ENCODE results near the gene RAPGEF5. TPM values are rescaled to one million over a fixed set of nuclear protein-coding genes. Genes with fewer than 3 reads are reported as not detected.

The RAPGEF5 gene
- total RNA-seq, 1 experiment from 2014 or later, result 13.3 TPM

- H4K5ac ChIP-seq (ENCODE audit: insufficient read length, low read depth, low read length), result no peak overlapping the region
- DNase-seq, result no peak
- no peak overlapping the region for H3K27ac ChIP-seq (ENCODE audit: insufficient read length, low read depth, low read length)
- H2BK15ac ChIP-seq (ENCODE audit: low read depth, low read length), result no peak overlapping the region
- H3K4ac ChIP-seq (ENCODE audit: low read depth, low read length), result no peak overlapping the region
- no peak for TF ChIP-seq CTCF (conservative IDR thresholded peaks at IDR 0.05)
- no peak overlapping the region for H3T11ph ChIP-seq (ENCODE audit: low read length)
- H3K79me1 ChIP-seq (ENCODE audit: insufficient read depth, low read depth, low read length, poor library complexity, severe bottlenecking), result no peaks in the 10 kb centered on the region
- no peak overlapping the region for H3K14ac ChIP-seq (ENCODE audit: insufficient read depth, low read length)
- H3K27me3 ChIP-seq (ENCODE audit: insufficient read depth, low read length), result no peaks in the 10 kb centered on the region
- no peaks in the 10 kb centered on the region for H3K23me2 ChIP-seq (ENCODE audit: insufficient read length, low read depth, low read length, poor library complexity, severe bottlenecking)
- H2BK20ac ChIP-seq (ENCODE audit: low read depth, low read length, poor library complexity, severe bottlenecking), result no peak overlapping the region
- H2BK5ac ChIP-seq (ENCODE audit: insufficient read length, low read length), result no peak overlapping the region
- no peaks in the 10 kb centered on the region for H3K4me1 ChIP-seq (ENCODE audit: insufficient read depth, low read length)
- H3K56ac ChIP-seq (ENCODE audit: insufficient read length, low read depth, low read length), result no peak overlapping the region
- no peak overlapping the region for H2AFZ ChIP-seq (ENCODE audit: low read length)
- WGBS (ENCODE audit: extremely low coverage, insufficient read length, low lambda C conversion rate), result no CpG with 5 or more reads among the region's 2 CpGs
- no peaks in the 10 kb centered on the region for H3K79me2 ChIP-seq (ENCODE audit: insufficient read depth, low read length)
- H3K4me3 Mint-ChIP-seq, result no peak overlapping the region
- H3K27me3 Mint-ChIP-seq (ENCODE audit: low read depth), result no peaks in the 10 kb centered on the region
- H2BK120ac ChIP-seq (ENCODE audit: low read depth, low read length, poor library complexity, severe bottlenecking), result no peak overlapping the region
- no peaks in the 10 kb centered on the region for H4K20me1 ChIP-seq (ENCODE audit: control insufficient read depth, insufficient read depth, insufficient read length)
- H3K27ac Mint-ChIP-seq, result no peak overlapping the region
- no peak overlapping the region for H3K18ac ChIP-seq (ENCODE audit: insufficient read length, low read depth, low read length)
- H4K8ac ChIP-seq (replicated peaks; ENCODE audit: insufficient read length, low read depth, low read length), result no peak overlapping the region
- no peaks in the 10 kb centered on the region for H3K9me3 ChIP-seq (ENCODE audit: control insufficient read depth, low read depth, low read length)
- peaks cover 8% of the 10 kb centered on the region in 2 experiments for H3K4me1 Mint-ChIP-seq
- no peak overlapping the region for H2BK12ac ChIP-seq (ENCODE audit: insufficient read length, low read depth, low read length)
- H3K9ac ChIP-seq (ENCODE audit: extremely low read depth, insufficient read length, low read length), result no peak overlapping the region
- H2AK5ac ChIP-seq (ENCODE audit: insufficient read length, low read length), result no peak overlapping the region
- no peaks in the 10 kb centered on the region for H3K9me3 Mint-ChIP-seq
- H3K23ac ChIP-seq (ENCODE audit: insufficient read length, low read depth, low read length), result no peak overlapping the region
- H3K4me2 ChIP-seq (ENCODE audit: insufficient read depth, insufficient read length, low read length), result no peak overlapping the region
- H4K91ac ChIP-seq (ENCODE audit: insufficient read length, low read depth, low read length), result no peak overlapping the region
- H3K36me3 Mint-ChIP-seq (ENCODE audit: insufficient read depth in 1 of 3, low read depth in 3 of 3), result no peaks in the 10 kb centered on the region
These were observed 126.7 kb downstream of the RAPGEF5 start for GRCh38 chr7:22230238-22230637.

Measured in H9 (cell line).